HG03066 (cell line): ENCODE results near the gene MYO9A.
"Not testable (repeated sequence)": the region's sequence is repeated elsewhere in the genome, so short reads cannot be mapped to it uniquely, and the experiment has no call there.

Experiments
- ATAC-seq: cut with Tn5 transposase; IDR thresholded peaks from one replicate; pipeline ENCODE4 v1.9.1; 2021; ENCODE audit warnings: low read depth; ENCODE audit not compliant: unreplicated experiment

MYO9A gene

DNA sequence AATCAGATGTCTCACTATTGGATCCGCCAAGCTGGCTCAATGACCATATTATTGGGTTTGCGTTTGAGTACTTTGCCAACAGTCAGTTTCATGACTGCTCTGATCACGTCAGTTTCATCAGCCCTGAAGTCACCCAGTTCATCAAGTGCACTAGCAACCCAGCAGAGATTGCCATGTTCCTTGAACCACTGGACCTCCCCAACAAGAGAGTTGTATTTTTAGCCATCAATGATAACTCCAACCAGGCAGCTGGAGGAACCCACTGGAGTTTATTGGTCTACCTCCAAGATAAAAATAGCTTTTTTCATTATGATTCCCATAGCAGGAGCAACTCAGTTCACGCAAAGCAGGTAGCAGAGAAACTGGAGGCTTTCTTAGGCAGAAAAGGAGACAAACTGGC, 21.7 kb upstream of the MYO9A start:
- ATAC-seq, result no peak

- ATAC-seq, result no peak
Observed at GRCh38 chr15:72136170-72137051, 18.5 kb upstream of the MYO9A start.

- no peak for ATAC-seq
Observed at GRCh38 chr15:72135719-72136118, 17.8 kb upstream of the MYO9A start.

DNA sequence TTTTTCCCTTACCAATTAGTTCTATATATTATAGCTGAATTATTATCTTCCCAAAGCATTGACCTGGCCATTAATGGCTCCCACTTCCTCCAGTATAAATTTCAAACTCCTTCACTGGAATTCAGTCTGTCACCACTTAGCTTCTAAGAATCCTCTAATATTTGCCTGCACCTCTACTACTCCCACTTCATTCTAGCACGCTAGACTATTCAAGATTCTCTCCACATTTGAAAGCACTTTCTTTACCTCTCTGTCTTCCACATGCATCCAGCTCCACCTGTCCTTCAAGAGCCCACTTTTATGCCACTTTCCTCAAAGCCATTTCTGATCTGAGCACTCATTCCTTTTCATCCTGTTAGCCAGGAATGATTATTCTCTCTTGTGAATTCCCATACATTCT, 15.3 kb upstream of the MYO9A start:
- ATAC-seq, result no peak

- ATAC-seq, result no peak
Observed at GRCh38 chr15:72131922-72132321, 14.0 kb upstream of the MYO9A start.

DNA sequence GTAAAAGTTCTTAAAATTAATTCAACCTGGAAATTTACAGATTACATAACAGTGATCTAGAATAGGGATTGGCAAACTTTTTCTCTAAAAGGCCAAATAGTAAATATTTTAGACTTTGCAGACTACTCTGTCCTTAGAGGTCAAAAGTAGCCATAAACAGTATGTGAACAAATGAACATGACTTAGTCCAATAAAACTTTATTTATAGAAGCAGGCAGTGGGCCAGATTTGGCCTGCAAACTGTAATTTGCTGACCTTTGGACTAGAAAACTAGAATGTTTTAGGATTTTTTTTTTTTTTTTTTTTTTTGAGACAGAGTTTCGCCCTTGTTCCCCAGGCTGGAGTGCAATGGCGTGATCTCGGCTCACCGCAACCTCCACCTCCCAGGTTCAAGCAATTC, 12.3 kb upstream of the MYO9A start:
- ATAC-seq, result no peak

DNA sequence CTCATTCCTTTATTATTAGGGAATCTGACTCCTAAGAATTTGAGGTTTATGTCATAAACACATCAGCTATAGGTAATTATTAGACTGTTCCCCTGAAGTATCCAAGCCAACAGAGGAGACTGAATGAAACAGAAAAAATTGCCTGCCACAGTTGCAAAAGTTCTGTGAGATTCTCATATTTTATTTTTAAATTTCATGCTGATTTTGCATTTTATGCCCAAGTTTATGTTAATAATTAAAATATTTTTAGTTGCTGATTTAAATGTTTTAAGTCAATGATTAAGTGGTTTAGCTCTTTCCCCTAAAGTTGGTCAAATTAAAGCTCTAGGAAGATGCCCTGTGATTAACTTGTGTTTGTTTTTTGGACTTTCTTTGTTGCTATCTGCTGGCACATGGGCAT, 10.4 kb upstream of the MYO9A start:
- ATAC-seq, result no peak

DNA sequence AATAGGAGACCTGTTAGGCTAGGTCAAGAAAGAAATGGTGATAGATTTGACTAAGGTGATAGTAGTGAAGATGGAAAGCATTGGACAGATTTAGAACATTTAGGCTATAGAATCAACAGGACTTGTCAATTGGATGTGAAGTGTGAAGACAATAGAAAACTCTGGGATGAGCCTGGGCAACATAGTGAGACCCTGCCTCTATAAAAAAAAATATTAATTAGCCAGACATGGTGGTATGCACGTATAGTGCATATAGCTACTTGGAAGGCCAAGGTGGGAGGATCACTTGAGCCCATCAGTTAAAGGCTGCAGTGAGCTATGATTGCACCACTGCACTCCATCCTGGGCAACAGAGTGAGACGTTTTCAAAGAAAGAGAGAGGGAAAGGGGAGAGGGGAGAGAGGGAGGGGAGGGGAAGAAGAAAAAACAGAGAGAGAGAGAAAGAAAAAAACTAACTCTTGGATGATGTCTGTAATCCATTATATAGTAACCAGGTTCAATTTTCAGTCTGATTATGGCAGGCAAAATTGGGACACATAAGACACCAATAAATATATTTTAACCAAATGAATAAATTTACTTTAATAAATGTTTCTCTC, 9.9 kb upstream of the MYO9A start:
- no peak for ATAC-seq

- ATAC-seq, result no peak
Observed at GRCh38 chr15:72124218-72124617, 6.3 kb upstream of the MYO9A start.

DNA sequence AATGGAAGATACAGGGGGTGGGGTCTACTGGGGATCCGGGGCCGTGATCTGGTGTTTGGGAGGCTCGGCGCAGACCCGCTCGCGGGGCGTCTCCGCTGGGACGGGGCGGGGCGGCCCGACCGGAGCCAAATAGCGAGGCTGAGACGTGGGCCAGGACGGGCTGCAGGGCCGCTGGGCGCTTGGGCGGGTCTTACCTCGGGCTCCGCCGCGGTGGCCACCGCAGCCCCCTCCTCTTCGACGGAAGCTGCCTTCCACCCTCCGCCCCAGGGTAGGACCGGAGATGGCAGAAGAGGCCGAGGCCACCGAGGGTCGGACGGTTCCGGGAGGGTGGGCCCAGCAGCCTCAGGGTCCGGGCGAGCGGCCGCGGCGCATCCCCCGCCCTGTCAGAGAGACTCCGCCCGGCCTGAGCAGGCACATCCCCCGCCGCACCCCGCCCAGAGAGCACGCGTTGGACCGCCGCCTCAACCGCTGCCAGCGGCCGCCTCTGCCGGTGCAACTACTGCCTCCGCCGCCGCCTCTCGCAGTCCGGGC, 399 bp downstream of the MYO9A start:
- ATAC-seq, result peak; percentile 64

DNA sequence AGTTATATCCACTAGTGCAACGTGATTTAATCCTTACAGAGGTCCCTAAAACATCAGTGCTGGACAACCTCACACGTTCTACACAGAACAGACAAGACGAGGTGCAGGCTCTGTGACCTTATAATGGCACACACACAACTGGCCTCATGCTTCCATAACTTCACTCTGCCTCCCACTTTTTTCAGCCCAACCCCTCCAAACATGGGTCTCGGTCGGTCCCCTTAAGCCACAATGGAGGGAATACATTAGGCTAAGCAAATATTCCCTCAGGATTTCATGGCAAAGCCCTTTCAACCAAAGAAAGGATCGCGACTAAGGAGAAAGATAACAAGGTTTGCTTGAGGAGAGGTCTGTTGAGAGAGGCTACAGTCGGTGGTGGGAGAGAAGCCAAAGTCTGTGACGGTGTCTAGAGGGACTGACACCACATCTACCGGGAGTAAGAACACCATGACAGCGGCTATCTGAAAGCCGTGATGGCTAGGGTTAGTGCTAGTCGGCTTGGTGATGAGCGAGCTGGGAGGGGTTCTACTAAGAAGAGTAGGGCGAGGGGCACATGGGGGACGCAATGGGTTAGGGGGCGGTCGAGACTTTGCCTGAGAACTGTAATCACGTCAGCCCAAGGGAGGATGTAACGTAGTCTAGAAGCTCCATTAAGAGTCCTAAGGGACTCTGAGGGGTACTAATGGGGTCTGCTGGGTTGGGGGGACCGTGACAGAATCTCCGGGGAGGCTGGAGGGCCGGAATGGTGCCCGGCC, 1.0 kb downstream of the MYO9A start:
- ATAC-seq, result peak; percentile 3

GRCh38 chr15:72113347-72114031, 4.5 kb downstream of the MYO9A start:
- no peak for ATAC-seq

- no peak for ATAC-seq
Observed at GRCh38 chr15:72112805-72113204, 5.1 kb downstream of the MYO9A start.

DNA sequence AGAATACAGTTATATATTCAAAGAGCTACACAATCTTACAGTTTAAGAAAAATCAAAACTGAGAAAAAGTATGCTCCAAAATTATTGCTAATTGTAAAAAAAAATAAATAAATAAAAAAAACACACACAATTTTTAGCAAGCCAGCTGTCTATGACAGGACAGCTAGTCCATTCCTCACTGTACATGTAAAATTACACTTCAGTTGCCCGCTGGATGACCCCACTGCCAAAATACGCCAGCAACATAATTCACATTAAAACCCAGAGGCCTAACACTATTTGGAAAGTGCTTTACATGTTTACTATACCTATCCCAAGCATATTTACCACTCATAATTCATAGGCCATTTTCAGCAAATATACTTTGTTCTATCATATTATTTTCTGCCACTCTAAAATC, 5.8 kb downstream of the MYO9A start:
- ATAC-seq, result no peak

DNA sequence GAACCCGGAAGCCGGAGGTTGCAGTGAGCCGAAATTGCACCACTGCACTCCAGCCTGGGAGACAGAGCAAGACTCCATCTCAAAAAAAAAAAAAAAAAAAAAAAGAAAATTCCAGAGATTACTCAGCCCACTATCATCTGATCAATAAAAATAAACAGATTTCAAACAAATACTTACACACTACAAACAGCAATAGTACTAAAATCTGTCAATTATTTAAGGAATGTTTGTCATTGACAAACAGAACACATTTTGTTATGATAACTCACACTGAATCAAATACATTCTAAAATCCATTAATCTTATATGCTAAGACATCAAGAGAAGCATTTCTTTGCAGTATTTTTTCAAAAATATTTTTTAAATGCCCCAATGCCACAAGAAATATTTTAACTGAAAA, 7.6 kb downstream of the MYO9A start:
- ATAC-seq, result no peak

- ATAC-seq, result no peak
Observed at GRCh38 chr15:72106068-72106467, 11.9 kb downstream of the MYO9A start.

DNA sequence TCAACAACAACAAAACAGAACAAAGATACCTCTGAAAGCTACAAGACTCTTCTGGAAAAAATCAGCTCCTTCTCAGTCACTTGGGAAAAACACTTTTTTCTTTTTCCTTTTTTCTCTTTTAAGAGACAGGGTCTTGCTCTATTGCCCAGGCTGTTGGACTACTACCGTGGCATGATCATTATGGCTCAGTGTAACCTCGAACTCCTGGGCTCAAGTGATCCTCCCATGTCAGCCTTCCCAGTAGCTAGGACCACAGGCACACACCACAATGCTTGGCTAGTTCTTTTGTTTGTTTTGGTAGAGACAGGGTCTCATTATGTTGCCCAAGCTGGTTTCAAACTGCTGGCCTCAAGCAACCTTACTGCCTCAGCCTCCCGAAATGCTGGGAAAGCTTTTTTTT, 12.8 kb downstream of the MYO9A start:
- no peak for ATAC-seq

DNA sequence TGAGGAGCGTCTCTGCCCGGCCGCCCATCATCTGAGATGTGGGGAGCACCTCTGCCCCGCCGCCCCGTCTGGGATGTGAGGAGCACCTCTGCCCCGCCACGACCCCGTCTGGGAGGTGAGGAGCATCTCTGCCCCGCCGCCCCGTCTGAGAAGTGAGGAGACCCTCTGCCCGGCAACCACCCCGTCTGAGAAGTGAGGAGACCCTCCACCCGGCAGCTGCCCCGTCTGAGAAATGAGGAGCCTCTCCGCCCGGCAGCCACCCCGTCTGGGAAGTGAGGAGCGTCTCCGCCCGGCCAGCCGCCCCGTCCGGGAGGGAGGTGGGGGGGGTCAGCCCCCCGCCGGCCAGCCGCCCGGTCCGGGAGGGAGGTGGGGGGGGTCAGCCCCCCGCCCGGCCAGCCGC, 17.4 kb downstream of the MYO9A start:
- not testable (repeated sequence) for ATAC-seq

- no peak for ATAC-seq
Observed at GRCh38 chr15:72099155-72099554, 18.8 kb downstream of the MYO9A start.

DNA sequence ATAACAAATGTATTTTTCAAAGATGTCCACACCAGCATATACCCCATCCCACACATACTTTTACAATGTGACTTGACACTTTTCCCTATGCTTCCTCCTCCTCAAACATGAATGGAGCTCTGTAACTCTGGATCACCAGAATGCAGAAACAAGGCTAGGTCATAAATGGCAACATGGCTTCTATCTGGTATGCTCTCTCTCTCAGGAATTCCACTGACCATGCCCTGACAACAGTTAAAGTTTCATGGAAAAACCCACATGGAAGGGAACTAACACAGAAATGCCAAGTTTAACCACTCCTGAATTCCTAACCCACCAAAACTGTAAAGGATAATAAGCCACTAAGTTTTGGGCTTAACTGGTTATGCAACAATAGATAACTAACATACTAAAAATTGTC, 19.9 kb downstream of the MYO9A start:
- ATAC-seq, result no peak

- no peak for ATAC-seq
Observed at GRCh38 chr15:72096796-72097195, 21.2 kb downstream of the MYO9A start.
